ENCODE measurements around the gene ECI1.

The ECI1 gene

GRCh38 chr16:2233872-2234812, 17.2 kb downstream of the ECI1 start:
- no peak for DNase-seq (ENCODE audit: low read depth in 2 of 2)

GRCh38 chr16:2233046-2233775, 18.2 kb downstream of the ECI1 start:
- DNase-seq (ENCODE audit: low read depth in 2 of 2): no peak

- no peak for DNase-seq (ENCODE audit: low read depth in 2 of 2)
These were observed 19.0 kb downstream of the ECI1 start for GRCh38 chr16:2232094-2232990.

- no peak for DNase-seq (ENCODE audit: low read depth in 2 of 2)
These were observed 20.1 kb downstream of the ECI1 start for GRCh38 chr16:2231016-2231931.

GRCh38 chr16:2230376-2230775, 21.0 kb downstream of the ECI1 start:
- DNase-seq (ENCODE audit: low read depth in 2 of 2): no peak

- no peak for DNase-seq (ENCODE audit: low read depth in 2 of 2)
These were observed 21.6 kb downstream of the ECI1 start for GRCh38 chr16:2229632-2230250.

GRCh38 chr16:2229091-2229490, 22.3 kb downstream of the ECI1 start:
- no peak for DNase-seq (ENCODE audit: low read depth in 2 of 2)

GRCh38 chr16:2228161-2228824, 23.1 kb downstream of the ECI1 start:
- DNase-seq (ENCODE audit: low read depth in 2 of 2): no peak

- DNase-seq (ENCODE audit: low read depth in 2 of 2): no peak
These were observed 24.5 kb downstream of the ECI1 start for GRCh38 chr16:2226918-2227317.

- DNase-seq (ENCODE audit: low read depth in 2 of 2): no peak
These were observed 25.1 kb downstream of the ECI1 start for GRCh38 chr16:2226245-2226793.

- no peak for DNase-seq (ENCODE audit: low read depth in 2 of 2)
These were observed 27.4 kb downstream of the ECI1 start for GRCh38 chr16:2223942-2224486.

- peak; percentile 95 to 96 for DNase-seq (ENCODE audit: low read depth in 2 of 2)
These were observed 28.0 kb downstream of the ECI1 start, which contains the start of gene E4F1 for GRCh38 chr16:2223221-2223941. Gene E4F1 (plus strand): TSS chr16:2223591. CDS start chr16:2223614, 23 bp downstream.

GRCh38 chr16:2216330-2216729, 35.1 kb downstream of the ECI1 start:
- no peak for DNase-seq (ENCODE audit: low read depth in 2 of 2)

- DNase-seq (ENCODE audit: low read depth in 2 of 2): no peak
These were observed 36.7 kb downstream of the ECI1 start, which contains the start of gene PGP for GRCh38 chr16:2214719-2214968. Gene PGP (minus strand): TSS chr16:2214840. CDS start chr16:2214777, 63 bp downstream.

- DNase-seq (ENCODE audit: low read depth in 2 of 2): no peak
These were observed 37.3 kb downstream of the ECI1 start for GRCh38 chr16:2213817-2214718.

GRCh38 chr16:2212362-2213324, 38.7 kb downstream of the ECI1 start:
- DNase-seq (ENCODE audit: low read depth in 2 of 2): no peak

All from stimulated activated CD8-positive, alpha-beta memory T cell treated with anti-CD3 and anti-CD28 coated beads, Interleukin-7, amount 100 ng/mL, for 1 hour (primary cell).